HG02884 (cell line): ENCODE results near the gene CNKSR1.

Experiments used
- ATAC-seq: cut with Tn5 transposase; IDR thresholded peaks from one replicate; pipeline ENCODE4 v1.9.1; 2021; ENCODE audit warnings: mild to moderate bottlenecking, moderate library complexity; ENCODE audit not compliant: unreplicated experiment

The CNKSR1 gene

DNA sequence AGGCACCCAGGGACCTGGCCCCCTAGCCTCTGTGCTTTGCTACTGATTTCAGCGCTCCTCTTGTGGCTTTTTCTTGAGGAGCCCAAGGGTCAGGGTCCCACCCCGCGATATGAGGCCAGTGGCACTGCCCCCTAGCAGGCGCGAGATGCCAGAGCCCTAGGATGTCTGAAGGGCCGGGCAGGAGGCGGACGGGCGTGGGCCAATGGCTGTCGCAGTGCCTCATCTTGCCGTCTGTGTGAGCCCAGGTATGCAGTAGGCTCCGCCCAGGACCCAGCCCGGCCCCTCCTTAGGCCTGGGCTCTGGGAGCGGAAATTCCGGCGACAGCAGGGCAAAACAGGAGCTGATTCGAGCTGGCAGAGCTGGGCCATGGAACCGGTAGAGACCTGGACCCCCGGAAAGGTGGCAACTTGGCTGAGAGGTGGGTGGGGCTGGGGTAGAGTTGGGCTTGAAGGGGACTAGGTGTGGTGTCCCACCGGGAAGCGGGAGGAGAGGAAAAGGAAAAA is at the start of gene CNKSR1:
Gene CNKSR1, plus strand, starts transcription at position 310 of the 503 bp plus-strand sequence. Its CDS starts 57 bp downstream, at position 367.
- no peak for ATAC-seq

GRCh38 chr1:26129778-26130177 is 47.5 kb upstream of the CNKSR1 start:
- no peak for ATAC-seq

GRCh38 chr1:26130695-26131094 is 46.6 kb upstream of the CNKSR1 start:
- no peak for ATAC-seq

- no peak for ATAC-seq
Observed at GRCh38 chr1:26132128-26132833, 45.0 kb upstream of the CNKSR1 start.

- ATAC-seq: no peak
Observed at GRCh38 chr1:26132834-26133167, 44.5 kb upstream of the CNKSR1 start.

DNA sequence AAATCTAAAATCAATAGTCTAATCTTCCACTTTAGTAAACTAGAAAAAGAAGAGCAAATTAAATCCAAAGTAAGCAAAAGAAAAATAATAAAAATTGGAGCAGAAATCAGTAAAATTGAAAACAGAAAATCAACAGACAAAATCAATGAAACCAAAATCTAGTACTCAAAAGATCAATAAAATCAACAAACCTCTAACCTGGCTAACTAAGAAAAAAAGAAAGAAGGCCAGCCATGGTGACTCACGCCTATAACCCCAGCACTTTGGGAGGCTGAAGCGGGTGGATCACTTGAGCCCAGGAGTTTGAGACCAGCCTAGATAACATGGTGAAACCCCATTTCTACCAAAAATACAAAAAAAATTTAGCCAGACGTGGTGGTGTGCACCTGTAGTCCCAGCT is 42.8 kb upstream of the CNKSR1 start:
- no peak for ATAC-seq

DNA sequence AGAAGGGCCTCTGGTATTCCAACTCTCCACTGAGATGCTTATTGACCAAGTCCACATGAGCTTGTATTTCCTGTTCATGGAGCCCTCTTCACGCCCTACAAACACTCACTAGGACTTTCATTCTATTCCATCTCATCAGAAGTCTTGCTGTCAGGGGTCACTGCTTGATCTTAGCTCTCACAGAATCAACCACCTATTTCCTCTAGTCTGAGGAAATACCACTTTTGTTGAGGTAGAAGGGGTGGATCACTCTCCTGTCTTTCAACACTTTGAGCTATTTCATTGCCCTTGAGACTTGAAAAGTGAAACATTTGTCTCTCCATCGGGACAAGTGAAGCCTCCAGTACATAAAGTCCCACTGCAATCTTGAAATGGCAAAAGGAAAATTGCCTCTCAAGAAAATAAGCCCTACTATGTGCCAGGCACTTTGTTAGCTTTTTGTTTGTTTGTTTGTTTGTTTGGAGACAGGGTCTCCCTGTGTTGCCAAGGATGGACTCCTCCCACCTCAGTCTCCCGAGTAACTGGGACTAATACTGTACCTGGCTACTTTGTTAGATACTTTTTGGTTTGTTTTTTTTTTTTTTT is 38.2 kb upstream of the CNKSR1 start:
- no peak for ATAC-seq

- no peak for ATAC-seq
Observed at GRCh38 chr1:26142159-26142558, 35.1 kb upstream of the CNKSR1 start.

DNA sequence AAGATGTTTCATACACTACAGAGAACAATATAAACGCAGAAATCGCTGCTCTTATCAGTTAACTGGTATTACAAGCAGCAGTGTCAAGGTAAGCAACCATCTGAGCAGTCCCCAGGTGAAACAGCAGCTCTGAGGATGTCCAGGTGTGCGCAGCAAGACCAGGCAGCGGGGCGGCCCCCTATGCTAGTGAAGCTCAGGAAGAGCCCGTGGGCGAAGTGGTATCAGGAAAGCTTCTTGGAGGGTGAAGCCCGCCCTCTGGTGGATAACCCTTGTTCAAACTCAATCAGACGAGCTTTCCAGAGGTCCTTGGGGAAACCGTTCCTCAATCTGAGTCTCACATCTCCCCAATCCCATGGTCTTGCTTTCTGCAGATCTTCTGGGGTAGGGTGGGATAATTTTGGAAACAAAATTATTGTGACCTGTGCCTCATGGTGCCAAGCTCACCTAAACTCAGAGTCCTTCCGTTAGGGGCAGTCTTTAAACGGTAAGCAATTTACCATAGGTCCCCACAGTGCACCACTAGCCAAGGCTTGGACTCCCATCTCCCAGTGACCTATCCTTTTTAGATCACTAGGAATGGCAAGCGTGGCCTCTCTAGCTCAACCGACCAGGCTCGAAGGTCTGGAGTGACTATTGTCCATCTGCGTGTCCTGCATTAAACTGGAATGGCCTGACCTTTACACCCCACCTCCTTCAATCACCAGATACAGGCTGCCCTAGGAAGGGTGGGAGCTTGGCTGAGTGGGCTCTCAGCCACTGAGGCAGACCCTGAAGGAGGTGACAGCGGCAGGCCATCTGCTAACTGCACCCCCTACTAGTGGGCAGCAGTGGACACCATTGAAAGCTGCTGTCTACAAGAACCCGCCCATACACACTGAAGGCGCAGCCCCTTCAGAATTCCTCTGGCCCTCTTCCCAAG is 32.0 kb upstream of the CNKSR1 start:
- no peak for ATAC-seq

GRCh38 chr1:26145960-26146294 is 31.4 kb upstream of the CNKSR1 start:
- ATAC-seq: no peak

GRCh38 chr1:26148887-26149286 is 28.4 kb upstream of the CNKSR1 start:
- no peak for ATAC-seq

GRCh38 chr1:26153966-26154532 is 23.2 kb upstream of the CNKSR1 start:
- ATAC-seq: no peak

- no peak for ATAC-seq
Observed at GRCh38 chr1:26154750-26155149, 22.5 kb upstream of the CNKSR1 start.

- no peak for ATAC-seq
Observed at GRCh38 chr1:26155370-26156284, 21.7 kb upstream of the CNKSR1 start.

DNA sequence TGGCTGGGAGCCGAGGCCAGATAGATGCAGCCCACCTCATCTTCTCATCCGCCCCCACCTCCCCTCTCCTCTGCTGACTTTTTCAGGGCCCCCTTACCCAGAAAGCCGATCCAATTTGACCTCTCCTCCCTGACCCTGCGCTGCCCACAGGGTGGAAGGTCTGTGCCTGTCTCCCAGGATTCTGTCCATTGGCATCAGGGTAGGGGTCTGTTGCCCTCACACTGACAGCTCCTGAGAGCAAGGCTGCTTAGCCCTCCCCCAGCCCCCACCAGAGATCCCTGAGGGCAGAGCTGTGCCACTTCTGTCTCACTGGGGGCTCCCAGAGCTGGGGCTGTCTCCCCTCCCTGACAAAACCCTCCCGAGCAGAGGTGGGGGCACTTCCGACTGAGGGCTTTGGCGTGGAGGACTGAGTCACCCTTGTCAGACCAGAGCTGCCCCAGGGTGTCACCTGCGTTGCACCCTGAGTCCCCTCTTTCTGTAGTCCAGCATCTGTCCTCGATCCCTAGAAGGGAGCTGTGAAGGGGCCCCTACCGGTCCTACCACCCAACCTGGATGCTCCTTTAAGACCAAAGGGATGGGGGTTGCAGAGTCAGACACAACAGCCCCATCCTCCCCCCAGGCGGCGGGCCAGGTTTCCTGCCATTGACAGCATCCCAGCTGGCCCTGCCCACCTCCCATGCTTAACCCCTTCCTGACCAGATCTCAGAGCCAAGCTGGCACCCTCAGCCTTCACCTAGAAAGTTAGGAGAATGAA is 20.8 kb upstream of the CNKSR1 start:
- no peak for ATAC-seq

- ATAC-seq: no peak
Observed at GRCh38 chr1:26158271-26158907, 18.9 kb upstream of the CNKSR1 start.

GRCh38 chr1:26158908-26159742 is 18.2 kb upstream of the CNKSR1 start, which contains the start of gene FAM110D:
TSS of gene FAM110D (plus strand) at chr1:26159079. CDS start at chr1:26161292, 2,213 bp downstream.
- no peak for ATAC-seq

GRCh38 chr1:26159743-26160039 is 17.6 kb upstream of the CNKSR1 start:
- no peak for ATAC-seq
